Smooth muscle cell (in vitro differentiated cells): ENCODE data around the gene CAPZA2. TPM values are rescaled to one million over a fixed set of nuclear protein-coding genes. Genes with fewer than 3 reads are reported as not detected.
"Not testable (repeated sequence)": the region's sequence is repeated elsewhere in the genome, so short reads cannot be mapped to it uniquely, and the experiment has no call there.

Experiments
- DNase-seq: peaks from one replicate; lab custom pipeline; 2025; ENCODE audit not compliant: unreplicated experiment; lab: John Stamatoyannopoulos, UW
- H2AFZ ChIP-seq: fragments of 200-600 bp; sonication (generic); 2 replicates; pipeline ENCODE4 v1.6.0; 2016; ENCODE audit warnings: antibody characterized with exemption, low read depth, mild to moderate bottlenecking
- H3F3A ChIP-seq: fragments of 200-600 bp; sonication (generic); 2 replicates; pipeline ENCODE4 v1.6.0; 2017; ENCODE audit warnings: antibody characterized with exemption, low read depth
- H3K27ac ChIP-seq: fragments of 200-600 bp; sonication (generic); 2 replicates; pipeline ENCODE4 v1.5.1; 2016; ENCODE audit warnings: low read depth, mild to moderate bottlenecking
- H3K27me3 ChIP-seq: fragments of 200-600 bp; sonication (generic); 2 replicates; pipeline ENCODE4 v1.6.1; 2016; ENCODE audit warnings: low read depth, mild to moderate bottlenecking
- H3K36me3 ChIP-seq: fragments of 200-600 bp; sonication (generic); 2 replicates; pipeline ENCODE4 v1.5.1; 2016; ENCODE audit warnings: low read depth
- H3K4me1 ChIP-seq: fragments of 200-600 bp; sonication (generic); 2 replicates; pipeline ENCODE4 v1.5.1; 2016; ENCODE audit warnings: low read depth
- H3K4me2 ChIP-seq: fragments of 200-600 bp; sonication (generic); 2 replicates; pipeline ENCODE4 v1.6.0; 2016; ENCODE audit warnings: mild to moderate bottlenecking
- H3K4me3 ChIP-seq: fragments of 200-600 bp; sonication (generic); 2 replicates; pipeline ENCODE4 v1.5.1; 2016; ENCODE audit warnings: mild to moderate bottlenecking
- H3K79me2 ChIP-seq: fragments of 200-600 bp; sonication (generic); 2 replicates; pipeline ENCODE4 v1.6.0; 2016; ENCODE audit warnings: low read depth, mild to moderate bottlenecking
- H3K9ac ChIP-seq: fragments of 200-600 bp; sonication (generic); 2 replicates; pipeline ENCODE4 v1.6.0; 2016; ENCODE audit warnings: low read depth
- H3K9me3 ChIP-seq: fragments of 200-600 bp; sonication (generic); replicated peaks from 2 replicates; pipeline ENCODE4 v1.5.1; 2016; ENCODE audit warnings: low read depth
- H4K20me1 ChIP-seq: fragments of 200-600 bp; sonication (generic); 2 replicates; pipeline ENCODE4 v1.6.0; 2016; ENCODE audit warnings: low read depth
- WGBS: methylation state at CpG from one replicate; pipeline ENCODE4 v1.1.7; 2016; ENCODE audit warnings: low lambda C conversion rate; 5-methylcytosine and 5-hydroxymethylcytosine counted together
- polyA plus RNA-seq: library from polyadenylated mRNA; unstranded; fragments of >200 nt; fragmentation: Nextera tagmentation; extraction: Ambion mirVana; gene quantifications from 2 replicates; pipeline ENCODE4 v1.2.1, GENCODE V29; 2016
- total RNA-seq: library from RNA; depleted of rRNA; stranded (reverse); fragments of >200 nt; gene quantifications from 2 replicates; pipeline ENCODE4 v1.2.3, GENCODE V29; 2014
- TF ChIP-seq, protein P1 (sequence below): fragments of 200-600 bp; sonication (generic); IDR thresholded peaks from 2 replicates; pipeline ENCODE4 v1.5.1; 2017; ENCODE audit warnings: borderline replicate concordance, mild to moderate bottlenecking, antibody characterized with exemption; ENCODE audit not compliant: insufficient read depth, poor library complexity, severe bottlenecking

Gene CAPZA2
- total and polyA plus RNA-seq, 2 experiments from 2014 or later: 143 to 161 TPM

DNA sequence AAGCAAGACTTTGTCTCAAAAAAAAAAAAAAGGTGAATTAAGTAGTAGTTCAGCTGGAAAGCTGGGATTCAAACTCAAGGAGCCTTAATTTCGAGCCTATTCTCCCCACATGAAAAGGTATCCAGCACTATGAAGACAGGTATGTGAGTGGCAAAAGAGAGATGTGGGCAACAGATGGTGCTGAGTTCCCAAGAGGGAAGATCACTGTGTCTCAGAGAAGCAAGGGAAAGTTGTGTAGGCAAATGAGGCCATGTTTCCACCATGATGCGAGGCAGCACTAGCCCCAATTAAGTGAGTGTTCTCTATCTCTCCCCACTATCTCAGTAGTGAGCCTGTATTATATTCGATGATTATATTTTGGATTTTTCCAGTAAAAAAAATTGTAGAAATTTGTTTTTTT is 71.1 kb downstream of the CAPZA2 start:
- no peaks in the 10 kb centered on the region for H3K79me2 ChIP-seq
- H3K4me1 ChIP-seq: no peaks in the 10 kb centered on the region
- H3F3A ChIP-seq: no peaks in the 10 kb centered on the region
- H3K36me3 ChIP-seq: no peaks in the 10 kb centered on the region
- no peaks in the 10 kb centered on the region for H4K20me1 ChIP-seq
- H3K27me3 ChIP-seq: no peaks in the 10 kb centered on the region
- H3K27ac ChIP-seq: no peak overlapping the region
- no peak for DNase-seq
- no peak overlapping the region for H2AFZ ChIP-seq
- TF ChIP-seq, protein P1, sequence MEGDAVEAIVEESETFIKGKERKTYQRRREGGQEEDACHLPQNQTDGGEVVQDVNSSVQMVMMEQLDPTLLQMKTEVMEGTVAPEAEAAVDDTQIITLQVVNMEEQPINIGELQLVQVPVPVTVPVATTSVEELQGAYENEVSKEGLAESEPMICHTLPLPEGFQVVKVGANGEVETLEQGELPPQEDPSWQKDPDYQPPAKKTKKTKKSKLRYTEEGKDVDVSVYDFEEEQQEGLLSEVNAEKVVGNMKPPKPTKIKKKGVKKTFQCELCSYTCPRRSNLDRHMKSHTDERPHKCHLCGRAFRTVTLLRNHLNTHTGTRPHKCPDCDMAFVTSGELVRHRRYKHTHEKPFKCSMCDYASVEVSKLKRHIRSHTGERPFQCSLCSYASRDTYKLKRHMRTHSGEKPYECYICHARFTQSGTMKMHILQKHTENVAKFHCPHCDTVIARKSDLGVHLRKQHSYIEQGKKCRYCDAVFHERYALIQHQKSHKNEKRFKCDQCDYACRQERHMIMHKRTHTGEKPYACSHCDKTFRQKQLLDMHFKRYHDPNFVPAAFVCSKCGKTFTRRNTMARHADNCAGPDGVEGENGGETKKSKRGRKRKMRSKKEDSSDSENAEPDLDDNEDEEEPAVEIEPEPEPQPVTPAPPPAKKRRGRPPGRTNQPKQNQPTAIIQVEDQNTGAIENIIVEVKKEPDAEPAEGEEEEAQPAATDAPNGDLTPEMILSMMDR: no peak
- no peak overlapping the region for H3K4me3 ChIP-seq
- 95% methylated on average over 3 of the region's 3 CpGs for WGBS
- no peak overlapping the region for H3K4me2 ChIP-seq
- H3K9me3 ChIP-seq: no peaks in the 10 kb centered on the region
- no peak overlapping the region for H3K9ac ChIP-seq

DNA sequence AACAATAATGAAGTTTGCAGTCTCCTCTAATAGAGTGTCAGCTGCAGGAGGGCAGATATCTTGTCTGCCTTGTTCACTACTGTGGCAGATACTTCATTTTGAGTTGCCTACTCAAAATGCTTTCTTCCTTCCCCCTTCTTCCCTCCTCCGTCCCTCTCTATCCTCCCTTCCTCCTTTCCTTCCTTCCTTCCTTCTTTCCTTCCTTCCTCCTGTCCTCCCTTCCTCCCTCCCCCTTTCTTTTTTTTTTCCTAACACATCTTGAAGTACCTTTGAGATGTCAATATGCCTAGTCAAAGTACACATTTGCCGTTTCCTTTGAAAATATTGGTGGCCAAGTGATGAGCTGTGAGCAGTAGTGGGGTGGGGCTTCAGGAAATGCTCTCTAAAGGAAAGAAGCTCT is 72.2 kb downstream of the CAPZA2 start:
- Histone ChIP-seq H3K27me3 (no peaks in the 10 kb centered on the region), H3K4me3 (no peak overlapping the region), H3K27ac (no peak overlapping the region), H3K9me3 (no peaks in the 10 kb centered on the region), H2AFZ (no peak overlapping the region), H3F3A (no peaks in the 10 kb centered on the region), H3K4me2 (no peak overlapping the region), H3K79me2 (no peaks in the 10 kb centered on the region), H3K9ac (no peak overlapping the region), H3K4me1 (no peaks in the 10 kb centered on the region), H4K20me1 (no peaks in the 10 kb centered on the region), H3K36me3 (no peaks in the 10 kb centered on the region)
- TF ChIP-seq, protein P1: no peak
- no peak for DNase-seq
- WGBS: 78% methylated on average over 2 of the region's 2 CpGs

DNA sequence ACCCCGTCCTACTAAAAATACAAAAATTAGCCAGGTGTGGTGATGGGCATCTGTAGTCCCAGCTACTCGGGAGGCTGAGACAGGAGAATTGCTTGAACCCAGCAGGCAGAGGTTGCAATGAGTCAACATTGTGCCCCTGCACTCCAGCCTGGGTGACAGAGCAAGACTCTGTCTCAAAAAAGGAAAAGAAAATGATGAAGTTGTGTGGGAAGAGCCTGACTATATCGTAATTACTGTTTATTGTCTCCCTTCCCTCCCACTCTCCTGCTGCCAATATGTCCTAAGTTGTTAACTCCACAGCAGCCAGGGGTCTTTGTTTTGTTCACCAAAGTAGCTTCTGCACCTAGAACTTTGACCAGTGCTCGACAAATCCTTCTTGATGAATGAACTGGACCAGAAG is 74.5 kb downstream of the CAPZA2 start:
- not testable (repeated sequence) for H3K36me3 ChIP-seq, DNase-seq, H3K9me3 ChIP-seq, H3K4me1 ChIP-seq, H3K9ac ChIP-seq, H3F3A ChIP-seq, H4K20me1 ChIP-seq, H3K4me3 ChIP-seq, H3K27me3 ChIP-seq, H3K79me2 ChIP-seq, H3K4me2 ChIP-seq, H3K27ac ChIP-seq, H2AFZ ChIP-seq
- 83% methylated on average over 4 of the region's 4 CpGs for WGBS

DNA sequence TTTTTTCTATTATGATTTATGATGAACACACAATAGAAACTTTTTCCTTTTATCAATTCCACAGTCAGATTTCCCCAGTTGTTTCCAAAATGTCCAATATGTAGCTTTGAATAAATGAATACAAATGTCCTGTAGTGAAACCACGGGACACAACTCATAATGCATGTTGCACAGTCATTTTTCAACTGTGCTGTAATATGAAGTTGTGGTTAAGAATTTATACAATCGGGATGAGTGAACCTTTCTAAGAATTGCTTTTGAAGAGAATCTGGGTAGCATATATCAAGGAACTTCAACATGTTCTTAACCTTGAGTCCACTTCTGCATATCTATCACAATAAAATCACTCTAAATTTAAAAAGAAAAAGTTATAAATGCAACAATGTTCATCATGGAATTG is 76.3 kb downstream of the CAPZA2 start:
- Histone ChIP-seq H3K9me3 (no peaks in the 10 kb centered on the region), H3K36me3 (no peaks in the 10 kb centered on the region), H3K4me2 (no peak overlapping the region), H3F3A (no peaks in the 10 kb centered on the region), H2AFZ (no peak overlapping the region), H3K27me3 (no peaks in the 10 kb centered on the region), H4K20me1 (no peaks in the 10 kb centered on the region), H3K79me2 (no peaks in the 10 kb centered on the region), H3K27ac (no peak overlapping the region), H3K4me1 (no peaks in the 10 kb centered on the region), H3K9ac (no peak overlapping the region), H3K4me3 (no peak overlapping the region)
- no peak for DNase-seq
- TF ChIP-seq, protein P1: no peak
- 94% methylated on average over 2 of the region's 2 CpGs for WGBS
